OCI-LY7 (cell line): ENCODE data around the gene NDUFS4. TPM values are rescaled to one million over a fixed set of nuclear protein-coding genes. Genes with fewer than 3 reads are reported as not detected.

ENCODE experiments used
- BruUV-seq: library from RNA; stranded (reverse); fragments of 400-500 nt; replicated peaks from 2 replicates; lab custom pipeline; 2021; lab: Mats Ljungman, UMichigan
- CTCF ChIA-PET: fragments of 300-600 bp; sonication (Branson Sonifier 250); formaldehyde crosslinking; loops from one replicate; lab custom pipeline; 2022; ENCODE audit warnings: antibody characterized with exemption; ENCODE audit not compliant: unreplicated experiment; lab: Charles Lee
- POLR2A ChIA-PET: fragments of 300-600 bp; sonication (Branson Sonifier 250); formaldehyde crosslinking; loops from one replicate; lab custom pipeline; 2022; ENCODE audit warnings: antibody characterized with exemption; lab: Charles Lee
- DNase-seq: peaks from one replicate; pipeline ENCODE4 v3.0.0-alpha.2; 2015; ENCODE audit warnings: low spot score
- H2AFZ ChIP-seq: fragments of 200-600 bp; sonication (generic), shearing (Covaris generic); 2 replicates; pipeline ENCODE4 v1.6.1; 2014; ENCODE audit warnings: mild to moderate bottlenecking, antibody characterized with exemption, low read length, moderate library complexity
- H3K27ac ChIP-seq: fragments of 200-600 bp; sonication (generic); 2 replicates; pipeline ENCODE4 v1.5.1; 2014; ENCODE audit warnings: mixed run types, low read depth, mild to moderate bottlenecking, moderate library complexity, low read length, inconsistent platforms; ENCODE audit not compliant: poor library complexity, severe bottlenecking
- H3K36me3 ChIP-seq: fragments of 200-600 bp; sonication (generic); 2 replicates; pipeline ENCODE4 v1.6.1; 2014; ENCODE audit warnings: mild to moderate bottlenecking, antibody characterized with exemption, low read length, moderate library complexity, mixed read lengths; ENCODE audit not compliant: insufficient read depth
- H3K4me1 ChIP-seq: fragments of 200-600 bp; sonication (generic); 2 replicates; pipeline ENCODE4 v1.5.1; 2014; ENCODE audit warnings: mild to moderate bottlenecking, low read length; ENCODE audit not compliant: insufficient read depth, poor library complexity, severe bottlenecking
- H3K4me2 ChIP-seq: fragments of 200-600 bp; sonication (generic); 2 replicates; pipeline ENCODE4 v1.6.1; 2014; ENCODE audit warnings: mild to moderate bottlenecking, low read length
- H3K4me3 ChIP-seq: fragments of 200-600 bp; sonication (generic); 2 replicates; pipeline ENCODE4 v1.5.1; 2014; ENCODE audit warnings: mild to moderate bottlenecking, low read depth, low read length; ENCODE audit not compliant: poor library complexity, severe bottlenecking
- H3K79me2 ChIP-seq: fragments of 200-600 bp; sonication (generic); 2 replicates; pipeline ENCODE4 v1.6.1; 2016; ENCODE audit warnings: low read depth, mild to moderate bottlenecking, low read length, moderate library complexity, mixed read lengths; ENCODE audit not compliant: insufficient read depth
- H3K9me2 ChIP-seq: fragments of 200-600 bp; sonication (generic); 2 replicates; pipeline ENCODE4 v1.6.1; 2016; ENCODE audit warnings: mild to moderate bottlenecking, low read length, mixed read lengths; ENCODE audit not compliant: insufficient read depth
- H3K9me3 ChIP-seq: fragments of 200-600 bp; sonication (generic); 2 replicates; pipeline ENCODE4 v1.6.1; 2014; ENCODE audit warnings: mild to moderate bottlenecking, mixed run types, low read length, mixed read lengths
- H4K20me1 ChIP-seq: fragments of 200-600 bp; sonication (generic); 2 replicates; pipeline ENCODE4 v1.6.1; 2014; ENCODE audit warnings: mild to moderate bottlenecking, antibody characterized with exemption, low read length, moderate library complexity, mixed read lengths; ENCODE audit not compliant: insufficient read depth
- CTCF ChIP-seq: fragments of 200-600 bp; sonication (generic); conservative IDR thresholded peaks from 2 replicates; pipeline ENCODE4 v1.5.1; 2014; ENCODE audit warnings: mild to moderate bottlenecking, antibody characterized with exemption, low read length, moderate library complexity, mixed read lengths
- EZH2phosphoT487 ChIP-seq: fragments of 200-600 bp; sonication (generic); IDR thresholded peaks from 2 replicates; pipeline ENCODE4 v1.6.1; 2018; ENCODE audit warnings: low read depth, borderline replicate concordance, mild to moderate bottlenecking, mixed run types, antibody characterized with exemption, low read length, moderate library complexity, mixed read lengths
- intact Hi-C: fragments of 100-400 bp; cut with micrococcal nuclease; formaldehyde crosslinking; loops from one replicate; pipeline ENCODE4 v1.10.0; 2022; ENCODE audit not compliant: unreplicated experiment
- total RNA-seq, 2 experiments: library from RNA; depleted of rRNA in 1 of 2; stranded (reverse); fragments of >200 nt in 1 of 2; shearing (Covaris generic) in 1 of 2; gene quantifications; 2 replicates each; pipeline ENCODE4 v1.2.3, GENCODE V29; 2014 to 2022

The NDUFS4 gene
- total RNA-seq, 2 experiments from 2014 or later: 35.1 to 57.2 TPM

- ChIA-PET POLR2A (interaction anchor here (0.7 kb wide), 1 partner anchor 653 kb away, joined by 3 read pairs; no protein-coding TSS in a partner anchor), CTCF (no interaction called here)
- Histone ChIP-seq H4K20me1 (no peaks in the 10 kb centered on the region), H3K27ac (no peak overlapping the region), H2AFZ (no peak overlapping the region), H3K36me3 (no peaks in the 10 kb centered on the region), H3K4me3 (no peak overlapping the region), H3K9me3 (no peaks in the 10 kb centered on the region), H3K4me2 (no peak overlapping the region), H3K9me2 (no peaks in the 10 kb centered on the region), H3K4me1 (no peaks in the 10 kb centered on the region), H3K79me2 (no peaks in the 10 kb centered on the region)
- TF ChIP-seq EZH2phosphoT487 (no peak), CTCF (no peak)
- intact Hi-C loops: no loop called here
- no TSS peak for BruUV-seq
- no peak for DNase-seq
Observed at GRCh38 chr5:53541859-53542258, 18.6 kb upstream of the NDUFS4 start.

DNA sequence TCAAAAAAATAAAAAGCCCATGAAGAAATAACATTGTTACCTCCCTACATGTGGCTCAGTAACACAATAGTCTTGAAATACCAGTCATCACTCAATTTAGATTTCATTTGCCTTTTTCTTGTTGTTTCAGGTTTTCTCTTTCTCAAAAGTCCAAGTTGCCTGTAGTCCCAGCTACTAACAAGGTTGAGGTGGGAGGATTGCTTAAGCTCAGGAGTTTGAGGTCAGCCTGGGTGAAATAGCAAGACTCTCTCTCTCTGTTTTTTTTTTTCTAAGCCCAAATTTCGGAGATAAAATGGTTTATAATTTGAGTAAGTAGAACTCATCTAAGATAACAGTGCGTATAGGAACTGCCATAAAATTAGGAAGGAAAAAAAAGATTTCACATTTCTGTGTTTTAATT is 17.5 kb upstream of the NDUFS4 start:
- H3K4me1 ChIP-seq: no peaks in the 10 kb centered on the region
- intact Hi-C loops: no loop called here
- H4K20me1 ChIP-seq: no peaks in the 10 kb centered on the region
- no peak overlapping the region for H3K27ac ChIP-seq
- no peak overlapping the region for H2AFZ ChIP-seq
- TF ChIP-seq EZH2phosphoT487: no peak
- no peak for TF ChIP-seq CTCF
- no peaks in the 10 kb centered on the region for H3K79me2 ChIP-seq
- H3K4me2 ChIP-seq: no peak overlapping the region
- no peak overlapping the region for H3K4me3 ChIP-seq
- H3K9me2 ChIP-seq: no peaks in the 10 kb centered on the region
- no peaks in the 10 kb centered on the region for H3K9me3 ChIP-seq
- H3K36me3 ChIP-seq: no peaks in the 10 kb centered on the region
- BruUV-seq: no TSS peak
- ChIA-PET POLR2A (interaction anchor here (0.6 kb wide), 1 partner anchor 153 kb away, joined by 3 read pairs; no protein-coding TSS in a partner anchor), CTCF (no interaction called here)
- no peak for DNase-seq

GRCh38 chr5:53543401-53543800 is 17.0 kb upstream of the NDUFS4 start:
- Histone ChIP-seq H2AFZ (no peak overlapping the region), H3K36me3 (no peaks in the 10 kb centered on the region), H3K27ac (no peak overlapping the region), H3K4me2 (no peak overlapping the region), H3K9me3 (no peaks in the 10 kb centered on the region), H4K20me1 (no peaks in the 10 kb centered on the region), H3K9me2 (no peaks in the 10 kb centered on the region), H3K79me2 (no peaks in the 10 kb centered on the region), H3K4me1 (no peaks in the 10 kb centered on the region), H3K4me3 (no peak overlapping the region)
- CTCF ChIA-PET: no interaction called here
- BruUV-seq: no TSS peak
- POLR2A ChIA-PET: interaction anchor here (0.6 kb wide), 1 partner anchor 152 kb away, joined by 3 read pairs; no protein-coding TSS in a partner anchor
- TF ChIP-seq CTCF (no peak), EZH2phosphoT487 (no peak)
- intact Hi-C loops: no loop called here
- DNase-seq: no peak
